Measurements from ENCODE around the gene FAM168B.
"Not testable (repeated sequence)": the region's sequence is repeated elsewhere in the genome, so short reads cannot be mapped to it uniquely, and the experiment has no call there.

- not testable (repeated sequence) for TF ChIP-seq CTCF (conservative IDR thresholded peaks at IDR 0.05); ZFX (IDR thresholded peaks at IDR 0.05)
Observed at GRCh38 chr2:131068172-131068571, 25.1 kb downstream of the FAM168B start.
